Measurements from ENCODE around the gene NR6A1.

DNA sequence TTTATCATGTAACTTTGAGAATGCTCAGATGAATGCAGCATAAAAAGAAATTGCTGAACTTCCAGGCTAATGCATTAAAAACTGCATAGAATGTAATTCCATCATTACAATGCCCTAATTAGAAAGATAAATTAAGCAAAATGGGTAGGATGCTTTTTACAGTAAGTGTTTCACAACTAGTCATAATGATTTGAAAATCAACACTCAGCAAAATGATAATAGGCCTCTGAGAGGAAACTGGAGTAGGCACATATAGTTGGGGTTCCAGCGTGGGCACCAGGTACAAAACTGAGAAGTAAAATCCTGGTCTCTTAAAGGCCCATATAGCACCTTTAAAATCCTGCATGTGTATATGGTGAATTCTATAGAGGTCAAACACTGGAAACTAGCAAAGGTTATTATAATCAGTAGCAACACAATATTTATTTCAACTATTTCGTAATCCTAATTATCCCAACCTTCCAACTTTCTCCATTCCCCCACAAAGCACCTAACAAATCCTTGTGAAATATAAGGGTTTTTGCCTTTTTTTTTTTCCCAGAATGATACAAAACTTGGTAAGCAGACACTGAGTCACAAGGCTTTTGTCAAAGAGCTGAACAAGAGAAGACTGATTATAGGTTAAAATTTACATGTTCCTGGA, 155.9 kb downstream of the NR6A1 start:
- no peak for TF ChIP-seq YY1 (IDR thresholded peaks at IDR 0.05; ENCODE audit: insufficient read depth, insufficient read length)
- TF ChIP-seq SUZ12 (IDR thresholded peaks at IDR 0.05; ENCODE audit: extremely low read depth, insufficient read depth, insufficient read length), result no peak
